ENCODE data around the gene RYR2. TPM values are rescaled to one million over a fixed set of nuclear protein-coding genes. Genes with fewer than 3 reads are reported as not detected.
"Not testable (repeated sequence)": the region's sequence is repeated elsewhere in the genome, so short reads cannot be mapped to it uniquely, and the experiment has no call there.

The RYR2 gene
- polyA plus RNA-seq, 3 donors: 1.2 to 1.4 (median 1.3) TPM

DNA sequence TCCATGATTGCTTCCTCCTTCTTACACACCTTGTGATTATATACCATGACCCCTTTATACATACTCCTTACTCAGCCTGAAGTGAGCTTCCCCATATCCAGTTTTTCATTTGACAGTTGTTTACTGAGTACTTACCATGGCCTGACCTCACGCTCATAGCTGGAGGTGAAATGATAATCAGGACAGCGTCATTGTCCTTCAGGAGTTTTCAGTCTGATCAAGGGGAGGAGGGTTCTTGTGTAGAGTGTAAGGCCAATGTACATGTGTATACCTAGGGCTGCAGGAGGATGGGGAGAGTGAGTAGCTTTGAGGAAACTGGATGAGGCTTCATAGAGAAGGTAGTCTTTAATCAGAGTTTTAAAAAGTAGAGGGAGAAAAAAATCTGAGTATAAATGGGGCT is 325.8 kb downstream of the RYR2 start:
- no peak for DNase-seq (ENCODE audit: extremely low read depth in 1 of 11, low read depth in 9 of 11, low spot score in 4 of 11)

DNA sequence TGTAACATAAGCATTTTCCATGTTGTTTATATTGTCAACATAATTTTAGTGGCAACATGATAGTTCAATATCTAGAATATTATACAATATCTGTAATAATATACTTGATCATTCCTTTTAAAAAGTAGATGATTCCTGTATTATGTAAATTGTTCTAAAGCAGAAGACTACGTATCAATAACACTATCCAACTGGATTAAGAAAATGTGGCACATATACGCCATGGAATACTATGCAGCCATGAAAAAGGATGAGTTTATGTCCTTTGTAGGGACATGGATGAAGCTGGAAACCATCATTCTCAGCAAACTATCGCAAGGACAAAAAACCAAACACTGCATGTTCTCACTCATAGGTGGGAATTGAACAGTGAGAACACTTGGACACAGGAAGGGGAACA is 329.5 kb downstream of the RYR2 start:
- DNase-seq (ENCODE audit: extremely low read depth in 1 of 11, low read depth in 9 of 11, low spot score in 4 of 11): not testable (repeated sequence)

DNA sequence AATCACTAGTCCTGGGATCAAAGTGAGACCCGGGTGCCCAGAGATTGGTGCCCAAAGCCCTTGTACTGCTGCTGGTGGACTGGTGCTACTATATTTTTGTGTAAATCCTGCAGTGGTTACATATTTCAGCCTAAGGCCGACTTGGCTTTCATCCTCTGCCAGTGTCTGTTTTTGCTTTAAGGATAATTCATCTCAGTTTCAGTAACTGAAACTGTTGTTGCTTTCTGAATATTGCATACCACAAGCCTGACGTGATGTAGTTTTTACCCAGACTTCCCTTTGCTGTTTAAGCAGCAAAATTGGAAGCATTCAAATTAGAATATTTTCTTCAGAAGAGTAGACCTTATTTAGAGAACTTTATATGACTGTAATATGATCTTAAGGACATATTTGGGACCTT is 341.8 kb downstream of the RYR2 start:
- DNase-seq (ENCODE audit: extremely low read depth in 1 of 11, low read depth in 9 of 11, low spot score in 4 of 11): peak in 3 of 11 donors; percentile 12 to 17 (median 12)

DNA sequence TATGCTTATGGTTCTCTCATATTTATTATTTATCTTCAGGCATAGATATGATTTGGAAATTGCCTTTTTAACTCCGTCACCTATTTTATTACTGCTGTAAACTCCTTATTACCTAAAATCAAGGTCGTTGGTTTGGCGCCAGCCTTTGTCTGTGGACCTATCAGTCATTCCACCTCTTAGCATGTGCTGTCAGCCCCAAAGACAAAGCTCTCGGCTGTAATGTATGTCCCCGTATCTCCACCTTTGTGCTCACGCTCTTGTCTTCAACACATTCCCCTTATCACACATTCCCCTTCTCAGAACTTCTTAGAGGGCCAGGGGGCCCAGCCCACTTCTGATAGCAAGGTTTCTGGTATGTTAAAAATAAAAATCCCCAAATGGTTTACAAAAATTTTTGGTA is 342.2 kb downstream of the RYR2 start:
- DNase-seq (ENCODE audit: extremely low read depth in 1 of 11, low read depth in 9 of 11, low spot score in 4 of 11): no peak

DNA sequence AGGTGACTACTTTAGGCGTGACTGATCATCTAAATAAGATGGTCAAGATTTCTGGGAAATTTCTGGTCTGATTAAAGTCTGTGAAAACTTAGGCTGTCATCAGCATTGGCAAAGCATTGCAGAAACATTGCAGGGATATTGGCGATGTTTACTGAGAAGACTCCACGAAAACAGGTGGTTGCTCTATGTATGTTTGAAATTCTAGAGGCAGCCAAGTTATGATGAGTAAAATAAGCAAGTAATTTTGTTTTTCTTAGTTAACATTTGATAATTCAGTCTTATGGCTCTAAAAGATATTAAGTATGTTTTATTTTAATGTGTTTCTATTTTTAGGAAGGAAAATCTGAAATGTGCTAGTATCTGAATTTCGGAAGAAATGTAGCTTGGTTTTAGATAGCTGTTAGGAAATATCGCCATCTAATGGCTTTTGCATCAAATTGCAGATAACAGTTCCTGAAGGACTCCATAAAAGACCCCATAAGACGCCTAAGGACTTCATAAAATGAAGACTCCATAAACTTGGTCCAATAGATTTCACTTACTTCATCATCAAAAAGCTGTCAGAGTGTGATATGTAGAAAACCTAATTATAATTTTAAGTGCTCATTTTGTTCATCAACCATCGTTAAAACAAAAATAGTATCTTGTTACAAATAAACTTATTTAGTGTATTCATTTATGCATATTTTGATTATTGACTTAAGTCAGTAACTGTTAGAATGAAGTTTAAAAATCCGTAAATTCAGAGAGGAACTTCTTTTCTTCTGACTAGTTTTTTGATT is 344.6 kb downstream of the RYR2 start:
- DNase-seq (ENCODE audit: extremely low read depth in 1 of 11, low read depth in 9 of 11, low spot score in 4 of 11): peak in 2 of 11 donors; percentile 17 to 24

DNA sequence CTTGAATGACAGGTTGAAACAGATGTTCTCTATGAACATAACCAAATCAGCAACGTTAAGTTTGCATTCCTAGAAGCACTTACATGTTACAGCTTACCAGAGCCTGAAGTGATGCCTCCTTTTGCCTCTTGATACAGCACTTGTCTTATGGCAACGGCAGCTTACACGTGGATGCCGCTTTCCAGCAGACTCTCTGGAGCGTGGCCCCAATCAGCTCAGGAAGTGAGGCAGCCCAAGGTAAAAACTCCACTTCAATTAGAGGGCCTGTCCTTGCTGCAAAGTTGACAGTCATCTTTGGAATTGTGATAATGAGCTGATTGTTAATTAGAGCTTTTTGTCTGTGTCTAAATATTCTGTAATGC is 345.1 kb downstream of the RYR2 start:
- DNase-seq (ENCODE audit: extremely low read depth in 1 of 11, low read depth in 9 of 11, low spot score in 4 of 11): no peak

DNA sequence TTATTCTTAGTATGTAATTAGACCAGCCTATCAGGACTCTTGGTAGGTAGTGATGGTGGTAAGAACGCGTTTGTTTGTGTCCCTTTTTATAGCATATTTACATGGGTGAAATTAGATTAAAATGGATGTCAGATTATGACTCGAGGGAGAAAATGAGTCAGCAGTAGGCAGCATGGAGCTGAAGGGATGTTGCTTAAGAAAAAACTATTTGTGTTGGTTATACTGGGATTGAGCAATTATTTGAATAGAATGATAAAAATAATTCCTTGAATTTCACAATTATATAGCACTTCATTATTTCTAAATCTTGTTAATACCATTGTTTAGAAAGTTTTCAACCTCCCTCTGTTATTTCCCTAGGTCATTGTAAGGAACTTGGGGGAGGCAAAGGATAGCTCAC is 348.8 kb downstream of the RYR2 start:
- no peak for DNase-seq (ENCODE audit: extremely low read depth in 1 of 11, low read depth in 9 of 11, low spot score in 4 of 11)

DNA sequence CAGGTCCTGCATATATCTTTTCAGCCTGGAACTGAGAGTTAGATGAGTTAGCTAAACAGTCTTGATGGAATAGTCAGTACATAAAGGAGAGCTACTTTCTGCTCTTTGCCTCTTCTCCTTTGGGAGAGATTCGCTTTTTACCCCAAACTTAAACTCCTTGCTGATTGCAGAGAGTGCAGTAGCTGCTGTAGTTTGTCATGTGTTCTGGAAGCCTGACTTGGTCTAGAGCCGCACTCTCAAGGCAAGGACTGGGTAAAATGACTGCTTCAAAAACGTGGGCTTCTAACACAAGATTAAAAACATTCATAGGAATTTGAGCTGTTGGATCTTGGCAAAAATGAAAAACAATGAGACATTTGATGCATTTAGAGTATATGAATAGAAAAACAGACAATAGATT is 351.6 kb downstream of the RYR2 start:
- no peak for DNase-seq (ENCODE audit: extremely low read depth in 1 of 11, low read depth in 9 of 11, low spot score in 4 of 11)

DNA sequence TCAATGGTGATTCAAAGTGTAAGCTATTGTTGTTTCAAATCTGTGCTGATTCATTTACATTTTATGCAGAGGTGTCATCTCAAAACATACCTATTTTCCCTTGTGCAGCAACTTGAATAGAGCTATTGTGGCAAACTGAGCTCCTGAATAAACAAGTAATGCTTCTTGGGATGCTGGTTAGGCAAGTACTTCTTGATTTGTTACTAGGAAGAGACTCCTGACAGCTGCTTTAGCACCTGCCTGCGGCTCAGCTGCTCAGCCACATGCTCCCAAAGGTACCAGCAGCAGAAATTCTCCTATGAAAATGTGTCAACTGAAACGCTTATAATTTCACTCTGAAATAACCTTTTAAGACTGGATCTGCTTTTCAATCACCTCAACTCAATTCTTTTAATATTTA is 352.3 kb downstream of the RYR2 start:
- no peak for DNase-seq (ENCODE audit: extremely low read depth in 1 of 11, low read depth in 9 of 11, low spot score in 4 of 11)

DNA sequence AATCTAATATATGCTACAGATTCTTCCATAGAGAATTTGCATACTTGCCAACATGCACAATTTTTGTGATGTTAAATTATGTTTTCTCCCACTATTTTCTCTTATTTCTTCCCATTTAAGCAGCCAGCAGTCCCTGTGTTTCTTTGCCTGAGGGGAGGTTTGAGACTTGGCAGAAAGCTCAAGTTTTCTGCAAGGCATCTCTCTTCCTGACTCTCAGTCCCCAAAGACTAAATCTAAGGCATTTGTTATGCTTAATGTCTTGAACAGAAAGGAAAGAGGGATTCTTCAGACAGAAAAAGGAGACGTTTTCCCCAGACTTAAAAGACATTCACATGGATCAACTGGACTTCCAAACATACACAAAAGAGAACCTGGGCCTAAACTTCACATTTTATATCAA is 354.4 kb downstream of the RYR2 start:
- no peak for DNase-seq (ENCODE audit: extremely low read depth in 1 of 11, low read depth in 9 of 11, low spot score in 4 of 11)

DNA sequence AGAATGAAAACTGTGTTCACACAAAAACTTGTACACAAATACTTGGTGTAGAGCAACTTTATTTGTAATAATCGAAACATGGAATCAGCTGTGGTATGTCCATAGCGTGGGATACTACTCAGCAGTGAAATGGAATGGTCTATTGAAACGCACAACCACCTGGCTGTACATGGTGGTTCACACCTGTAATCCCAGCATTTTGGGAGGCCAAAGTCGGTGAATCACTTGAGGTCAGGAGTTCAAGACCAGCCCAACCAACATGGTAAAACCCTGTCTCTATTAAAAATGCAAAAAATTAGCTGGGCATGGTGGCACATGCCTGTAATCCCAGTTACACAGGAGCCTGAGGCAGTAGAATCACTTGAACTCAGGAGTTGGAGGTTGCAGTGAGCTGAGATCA is 356.8 kb downstream of the RYR2 start:
- no peak for DNase-seq (ENCODE audit: extremely low read depth in 1 of 11, low read depth in 9 of 11, low spot score in 4 of 11)

DNA sequence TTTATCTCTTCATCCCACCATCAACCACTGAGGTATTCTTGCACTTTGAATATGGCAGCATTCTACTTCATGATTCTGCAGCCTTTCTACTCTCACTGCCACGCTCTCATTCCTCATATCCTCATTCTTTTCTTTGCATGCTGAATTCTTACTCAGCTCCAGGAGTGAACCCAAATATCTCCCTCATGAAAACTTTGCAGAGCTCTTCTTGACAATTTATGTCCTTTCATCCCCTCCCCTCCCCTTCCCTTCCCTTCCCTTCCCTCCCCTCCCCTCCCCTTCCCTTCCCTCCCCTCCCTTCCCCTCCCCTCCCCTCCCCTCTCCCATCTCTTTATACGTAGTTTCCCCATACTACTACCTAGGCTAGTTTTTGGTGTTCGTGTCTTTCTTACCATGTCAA is 363.9 kb downstream of the RYR2 start:
- DNase-seq (ENCODE audit: extremely low read depth in 1 of 11, low read depth in 9 of 11, low spot score in 4 of 11): no peak

DNA sequence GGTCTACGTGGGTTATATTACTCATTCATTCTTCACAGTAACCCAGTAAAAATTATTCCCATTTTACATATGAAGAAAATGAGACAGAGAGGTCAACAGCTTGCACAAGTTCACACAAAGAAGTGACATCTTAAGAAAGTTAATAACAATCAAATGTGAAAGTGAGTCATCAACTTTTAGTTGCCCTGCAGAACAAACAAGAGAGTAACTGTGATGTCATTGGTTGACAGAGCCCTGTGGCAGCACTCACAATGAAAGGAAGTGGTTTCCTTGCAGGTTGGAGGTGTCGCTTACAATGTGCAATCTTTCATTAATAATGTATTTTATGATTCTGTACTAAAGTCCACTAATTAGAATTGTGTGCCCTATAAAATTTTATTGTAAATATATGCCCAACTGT is 369.6 kb downstream of the RYR2 start:
- DNase-seq (ENCODE audit: extremely low read depth in 1 of 11, low read depth in 9 of 11, low spot score in 4 of 11): no peak

DNA sequence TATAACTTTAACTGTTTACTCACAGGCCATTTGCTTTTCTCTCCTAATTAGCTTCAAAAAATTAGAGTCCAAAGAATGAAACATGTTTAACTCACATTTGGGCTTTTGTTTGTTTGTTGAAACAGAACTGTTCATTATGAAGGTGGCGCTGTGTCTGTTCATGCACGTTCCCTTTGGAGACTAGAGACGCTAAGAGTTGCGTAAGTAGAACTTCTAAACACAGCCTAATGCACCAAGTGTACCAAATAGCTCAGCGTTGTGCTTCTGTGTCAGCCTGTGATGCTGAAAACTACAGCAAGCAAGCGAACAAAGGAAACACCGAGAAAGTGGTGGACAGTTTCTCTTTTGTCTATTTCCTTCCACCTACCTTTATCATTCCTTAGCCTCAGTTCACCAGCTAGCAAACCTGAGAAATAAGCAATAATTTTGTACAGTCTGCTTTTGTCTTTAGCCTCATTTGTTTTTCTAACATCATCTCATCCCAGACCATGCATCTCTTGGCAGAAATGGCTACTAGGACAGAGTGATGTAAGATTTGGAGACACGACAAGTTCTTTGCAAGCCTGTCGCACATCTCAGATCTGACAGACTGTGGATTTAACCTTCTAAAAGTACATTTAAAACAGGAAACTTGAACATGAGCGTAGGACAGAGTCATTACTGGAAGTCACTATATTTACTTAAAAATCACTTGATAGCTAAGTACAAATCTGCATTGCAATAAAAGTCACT is 375.1 kb downstream of the RYR2 start:
- no peak for DNase-seq (ENCODE audit: extremely low read depth in 1 of 11, low read depth in 9 of 11, low spot score in 4 of 11)

DNA sequence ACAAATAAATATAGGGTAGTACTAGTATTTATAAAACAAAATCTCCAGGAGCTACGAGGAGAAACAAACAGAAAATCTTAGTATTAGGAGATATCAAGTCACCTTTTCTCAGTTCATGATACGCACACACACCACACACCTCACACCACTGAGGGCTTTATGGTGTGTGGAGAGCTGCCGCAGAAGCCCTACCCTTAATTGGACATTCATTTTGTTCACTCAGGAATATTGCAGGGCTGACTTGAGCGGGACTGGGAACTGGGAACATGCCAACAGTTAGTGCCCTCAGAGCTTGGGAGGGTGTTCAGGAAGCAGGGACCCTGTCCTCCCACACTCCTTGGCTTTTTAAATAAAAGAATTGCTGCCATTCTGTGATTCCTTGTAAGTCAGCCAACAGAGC is 386.8 kb downstream of the RYR2 start:
- no peak for DNase-seq (ENCODE audit: extremely low read depth in 1 of 11, low read depth in 9 of 11, low spot score in 4 of 11)

DNA sequence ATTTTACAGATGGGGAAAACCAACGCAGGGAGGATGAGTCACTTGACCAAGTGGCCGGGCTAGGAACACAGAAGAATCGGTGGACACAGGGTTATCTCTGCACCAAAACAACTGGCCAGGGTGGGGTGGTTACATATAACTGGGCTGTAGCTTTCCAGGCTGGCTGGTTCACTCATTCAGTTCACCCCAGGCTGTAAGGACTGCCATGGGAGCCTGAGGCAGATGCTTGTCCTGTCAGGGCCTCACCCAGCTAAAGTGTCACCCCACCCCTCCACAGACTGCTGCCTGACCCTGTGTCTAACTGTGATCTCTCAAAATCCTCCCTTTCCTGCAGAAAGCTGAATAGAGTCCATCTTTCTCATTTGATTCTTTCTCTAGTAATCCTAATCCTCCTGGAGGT is 387.3 kb downstream of the RYR2 start:
- no peak for DNase-seq (ENCODE audit: extremely low read depth in 1 of 11, low read depth in 9 of 11, low spot score in 4 of 11)

DNA sequence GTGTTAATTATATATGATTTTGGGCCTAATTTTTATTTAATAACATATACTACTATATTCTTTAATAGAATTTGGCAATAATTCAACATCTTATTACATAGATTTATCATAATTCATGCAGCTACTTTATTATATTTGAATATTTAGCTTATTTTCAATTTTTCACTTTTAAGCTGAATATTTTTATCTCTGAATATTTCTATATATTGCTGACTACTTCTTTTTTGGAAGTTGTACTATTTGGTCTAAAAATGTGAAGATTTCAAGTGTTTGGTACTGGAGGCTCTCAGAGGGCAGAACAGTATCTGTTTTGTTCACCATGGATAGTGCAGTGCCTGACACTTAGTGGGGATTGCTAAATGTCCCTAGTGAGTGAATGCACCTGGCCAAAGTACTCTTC is 389.5 kb downstream of the RYR2 start:
- DNase-seq (ENCODE audit: extremely low read depth in 1 of 11, low read depth in 9 of 11, low spot score in 4 of 11): no peak

DNA sequence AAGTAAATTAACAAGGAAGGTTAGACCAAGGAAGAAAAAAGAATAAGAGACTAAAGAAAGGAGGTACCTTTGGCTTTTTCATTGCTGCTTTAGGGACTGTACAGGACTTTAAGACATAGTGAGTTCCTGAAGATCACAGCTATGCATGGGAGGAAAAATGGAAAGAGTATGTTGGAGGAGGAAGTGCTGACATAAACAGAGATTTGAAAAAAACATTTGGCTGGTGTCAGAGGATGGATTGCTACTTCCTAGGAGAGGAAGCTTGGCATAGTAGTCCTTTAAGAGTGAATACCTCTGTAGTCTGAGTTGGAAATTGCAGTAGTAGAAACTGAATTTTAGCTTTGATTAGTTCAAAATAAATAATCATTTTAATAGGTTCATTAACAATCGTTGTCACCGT is 398.4 kb downstream of the RYR2 start:
- no peak for DNase-seq (ENCODE audit: extremely low read depth in 1 of 11, low read depth in 9 of 11, low spot score in 4 of 11)

DNA sequence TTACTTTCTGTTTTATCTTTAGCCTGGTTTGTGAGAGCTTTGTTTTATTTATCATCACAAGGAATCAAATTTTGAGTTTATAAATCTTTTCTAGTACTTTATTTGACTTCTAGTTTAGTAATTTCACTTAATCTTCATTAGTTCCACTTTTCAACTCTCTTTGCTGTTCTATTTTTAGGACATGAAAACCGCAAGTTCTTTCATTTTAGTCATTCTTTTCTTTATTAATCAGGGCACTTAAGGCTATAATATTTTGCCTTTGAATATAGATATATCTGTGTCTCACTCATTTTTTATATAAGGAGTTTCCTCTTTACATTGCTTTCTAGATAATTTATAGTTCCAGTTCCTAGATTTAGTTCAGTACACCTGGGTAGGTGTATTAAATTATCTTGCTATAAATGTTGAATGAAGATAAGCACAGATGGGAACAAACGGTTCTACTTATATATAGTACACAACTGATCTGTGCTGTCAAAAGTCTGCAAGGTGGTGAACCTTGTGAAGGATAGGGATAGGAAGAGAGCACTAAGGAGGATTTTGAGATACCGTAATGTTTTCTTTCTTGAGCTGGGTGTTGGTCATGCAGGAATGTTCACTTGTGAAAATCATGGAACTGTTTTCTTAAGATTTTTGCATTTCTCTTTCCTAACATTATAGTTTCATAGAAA is 402.3 kb downstream of the RYR2 start:
- DNase-seq (ENCODE audit: extremely low read depth in 1 of 11, low read depth in 9 of 11, low spot score in 4 of 11): no peak

DNA sequence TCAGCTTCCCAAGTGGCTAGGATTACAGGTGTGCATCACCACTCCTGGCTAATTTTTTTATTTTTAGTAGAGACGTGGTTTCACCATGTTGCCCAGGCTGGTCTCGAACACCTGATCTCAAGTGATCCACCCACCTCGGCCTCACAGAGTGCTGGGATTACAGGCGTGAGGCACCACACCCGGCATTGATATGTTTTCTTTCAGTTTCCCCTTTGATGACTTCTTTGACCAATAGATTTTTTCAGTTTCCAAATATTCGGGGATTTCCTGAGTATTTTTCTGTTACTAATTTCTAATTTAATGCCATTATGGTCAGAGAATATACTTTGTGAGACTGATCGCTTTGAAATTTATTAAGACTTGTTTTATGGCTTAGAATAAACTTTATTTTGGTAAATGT is 406.1 kb downstream of the RYR2 start:
- DNase-seq (ENCODE audit: extremely low read depth in 1 of 11, low read depth in 9 of 11, low spot score in 4 of 11): no peak

Data from renal cortex interstitium (tissue), 11 donors.